ENCODE results near the gene RETN.

DNA sequence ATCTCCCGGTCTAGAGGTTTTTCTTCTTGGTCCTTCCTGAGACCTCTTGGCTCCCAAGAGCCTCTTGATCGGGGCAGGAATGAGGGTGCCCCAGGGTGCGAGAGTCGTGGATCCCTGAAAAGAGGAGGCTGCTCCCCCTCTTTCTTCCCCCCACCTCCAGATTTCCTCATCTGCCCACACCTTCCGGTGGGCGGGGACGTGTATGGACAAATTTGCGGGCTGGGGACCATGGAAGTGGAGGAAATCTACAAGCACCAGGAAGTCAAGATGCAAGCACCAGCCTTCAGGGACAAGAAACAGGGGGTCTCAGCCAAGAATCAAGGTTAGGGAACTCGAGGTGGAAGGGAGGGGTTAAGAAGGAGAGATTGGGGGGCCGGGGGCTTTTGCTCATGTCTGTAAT is 8.0 kb downstream of the RETN start, which contains the start of gene MCEMP1:
- TF ChIP-seq POLR2A (IDR thresholded peaks at IDR 0.05) (no peak), CTCF (IDR thresholded peaks at IDR 0.05) (no peak)

Measured in Peyer's patch (tissue), 4 donors.